ENCODE measurements around the gene PIH1D2.
A peak's percentile ranks its signal among the peaks of the same experiment; 100 is the strongest.
"Not testable (repeated sequence)": the region's sequence is repeated elsewhere in the genome, so short reads cannot be mapped to it uniquely, and the experiment has no call there.

Gene PIH1D2

GRCh38 chr11:112058103-112058502 is 15.7 kb downstream of the PIH1D2 start:
- no peak for DNase-seq (ENCODE audit: low read depth, low spot score)
- H3K27ac ChIP-seq, result no peak overlapping the region

GRCh38 chr11:112057170-112057569 is 16.6 kb downstream of the PIH1D2 start:
- DNase-seq (ENCODE audit: low read depth, low spot score), result no peak
- H3K27ac ChIP-seq, result no peak overlapping the region

DNA sequence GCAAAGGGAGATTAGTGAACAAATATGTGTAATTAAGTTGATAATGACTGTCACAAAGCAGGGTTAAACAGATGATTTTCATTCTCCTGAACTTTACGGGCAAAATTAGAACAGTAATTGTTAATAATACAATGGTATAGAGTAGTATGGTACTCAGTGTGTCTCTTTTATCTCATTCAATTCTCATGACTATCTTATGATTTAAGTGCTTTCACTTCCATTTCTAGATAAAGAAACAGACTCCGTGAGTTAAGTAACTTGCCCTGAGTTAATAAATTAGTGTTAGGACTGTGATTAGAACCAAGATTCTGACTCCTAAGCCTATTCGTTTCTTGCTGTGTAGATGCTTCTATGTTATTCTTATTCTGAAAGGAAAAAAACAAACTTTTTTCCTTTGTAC is 22.0 kb downstream of the PIH1D2 start:
- H3K27ac ChIP-seq, result no peak overlapping the region

DNA sequence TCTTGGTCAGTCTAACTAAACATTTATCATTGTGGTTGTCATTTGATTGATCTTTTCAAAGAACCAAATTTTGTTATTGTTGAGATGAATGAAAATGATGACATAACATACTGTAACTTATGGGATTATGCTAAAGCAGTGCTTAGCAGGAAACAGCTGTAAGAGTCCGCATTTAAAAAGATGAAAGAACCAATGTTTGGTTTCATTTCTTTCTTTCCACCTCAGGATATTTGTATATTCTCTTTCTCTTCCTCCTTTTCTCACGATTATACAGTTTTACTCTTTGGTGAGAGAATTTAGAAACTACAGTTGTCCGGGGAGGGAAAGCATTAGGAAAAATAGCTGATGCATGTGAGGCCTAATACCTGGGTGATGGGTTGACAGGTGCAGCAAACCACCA is 23.1 kb downstream of the PIH1D2 start:
- no peak for DNase-seq (ENCODE audit: low read depth, low spot score)
- no peak overlapping the region for H3K27ac ChIP-seq

More for the DNA sequence above, 22.0 kb downstream of the PIH1D2 start:
- DNase-seq (ENCODE audit: low read depth, low spot score), result no peak

- H3K27ac ChIP-seq, result no peak overlapping the region
- no peak for DNase-seq (ENCODE audit: low read depth, low spot score)
These were observed 24.0 kb downstream of the PIH1D2 start for GRCh38 chr11:112049777-112050176.

DNA sequence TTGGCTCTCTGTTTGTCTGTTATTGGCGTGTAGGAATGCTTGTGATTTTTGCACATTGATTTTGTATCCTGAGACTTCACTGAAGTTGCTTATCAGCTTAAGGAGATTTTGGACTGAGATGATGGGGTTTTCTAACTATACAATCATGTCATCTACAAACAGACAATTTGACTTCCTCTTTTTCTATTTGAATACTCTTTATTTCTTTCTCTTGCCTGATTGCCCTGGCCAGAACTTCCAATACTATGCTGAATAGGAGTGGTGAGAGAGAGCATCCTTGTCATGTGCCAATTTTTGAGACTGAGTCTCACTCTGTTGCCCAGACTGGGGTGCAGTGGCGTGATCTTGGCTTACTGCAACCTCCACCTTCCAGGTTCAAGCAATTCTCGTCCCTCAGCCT is 25.6 kb downstream of the PIH1D2 start:
- peak overlapping the region; percentile 38 for H3K27ac ChIP-seq
- not testable (repeated sequence) for DNase-seq (ENCODE audit: low read depth, low spot score)

DNA sequence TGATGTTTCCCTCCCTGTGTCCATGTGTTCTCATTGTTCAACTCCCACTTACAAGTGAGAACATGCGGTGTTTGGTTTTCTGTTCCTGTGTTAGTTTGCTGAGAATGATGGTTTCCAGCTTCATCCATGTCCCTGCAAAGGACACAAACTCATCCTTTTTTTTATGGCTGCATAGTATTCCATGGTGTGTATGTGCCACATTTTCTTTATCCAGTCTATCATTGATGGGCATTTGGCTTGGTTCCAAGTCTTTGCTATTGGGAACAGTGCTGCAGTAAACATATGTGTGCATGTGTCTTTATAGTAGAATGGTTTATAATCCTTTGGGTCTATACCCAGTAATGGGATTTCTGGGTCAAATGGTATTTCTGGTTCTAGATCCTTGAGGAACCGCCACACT is 27.2 kb downstream of the PIH1D2 start:
- DNase-seq (ENCODE audit: low read depth, low spot score), result not testable (repeated sequence)

GRCh38 chr11:112044961-112045360 is 28.9 kb downstream of the PIH1D2 start:
- H3K27ac ChIP-seq, result no peak overlapping the region
- DNase-seq (ENCODE audit: low read depth, low spot score), result no peak

More for the DNA sequence above, 27.2 kb downstream of the PIH1D2 start:
- H3K27ac ChIP-seq, result not testable (repeated sequence)

- no peak for DNase-seq (ENCODE audit: low read depth, low spot score)
- no peak overlapping the region for H3K27ac ChIP-seq
These were observed 30.9 kb downstream of the PIH1D2 start for GRCh38 chr11:112042961-112043304.

- peak overlapping the region; percentile 9 for H3K27ac ChIP-seq
- no peak for DNase-seq (ENCODE audit: low read depth, low spot score)
These were observed 31.5 kb downstream of the PIH1D2 start for GRCh38 chr11:112042161-112042960.

DNA sequence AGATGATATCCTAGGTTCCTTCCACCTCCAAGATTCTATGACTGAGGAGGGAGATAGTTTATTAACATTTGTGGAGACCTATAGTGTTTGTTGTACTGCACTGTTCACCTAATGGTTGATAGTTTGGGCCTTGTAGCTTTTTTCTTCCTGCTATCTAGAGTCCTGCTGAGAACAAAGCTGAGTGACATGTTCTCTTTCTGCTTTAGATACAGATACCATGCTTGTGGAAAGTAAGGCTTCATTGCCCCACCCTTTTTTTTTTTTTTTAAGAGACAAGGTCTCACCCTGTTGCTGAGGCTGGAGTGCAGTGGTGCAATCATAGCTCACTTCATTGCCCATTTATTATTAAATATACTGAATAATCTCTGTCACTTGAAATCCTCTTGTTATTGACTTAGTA is 36.3 kb downstream of the PIH1D2 start:
- DNase-seq (ENCODE audit: low read depth, low spot score), result no peak
- no peak overlapping the region for H3K27ac ChIP-seq

DNA sequence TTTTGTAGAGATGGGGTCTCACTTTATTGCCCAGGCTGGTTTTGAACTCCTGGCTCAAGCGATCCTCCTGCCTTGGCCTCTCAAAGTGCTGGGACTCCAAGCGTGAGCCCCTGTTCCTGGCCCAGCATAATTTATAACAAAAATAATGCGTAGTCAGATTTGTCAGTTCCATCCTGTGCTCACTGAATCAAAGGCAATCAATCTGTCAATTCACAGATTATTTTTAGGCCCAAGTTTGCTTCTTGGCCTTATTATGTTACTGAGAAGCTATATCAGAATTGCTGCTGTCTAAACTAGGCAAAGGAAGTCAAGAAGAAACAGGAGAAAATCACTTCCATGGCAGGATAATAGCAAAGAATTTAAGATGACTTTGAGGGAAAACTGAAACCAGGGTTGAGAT is 39.9 kb downstream of the PIH1D2 start:
- no peak for DNase-seq (ENCODE audit: low read depth, low spot score)
- no peak overlapping the region for H3K27ac ChIP-seq

- DNase-seq (ENCODE audit: low read depth, low spot score), result no peak
- no peak overlapping the region for H3K27ac ChIP-seq
These were observed 44.4 kb downstream of the PIH1D2 start for GRCh38 chr11:112029460-112029859.

DNA sequence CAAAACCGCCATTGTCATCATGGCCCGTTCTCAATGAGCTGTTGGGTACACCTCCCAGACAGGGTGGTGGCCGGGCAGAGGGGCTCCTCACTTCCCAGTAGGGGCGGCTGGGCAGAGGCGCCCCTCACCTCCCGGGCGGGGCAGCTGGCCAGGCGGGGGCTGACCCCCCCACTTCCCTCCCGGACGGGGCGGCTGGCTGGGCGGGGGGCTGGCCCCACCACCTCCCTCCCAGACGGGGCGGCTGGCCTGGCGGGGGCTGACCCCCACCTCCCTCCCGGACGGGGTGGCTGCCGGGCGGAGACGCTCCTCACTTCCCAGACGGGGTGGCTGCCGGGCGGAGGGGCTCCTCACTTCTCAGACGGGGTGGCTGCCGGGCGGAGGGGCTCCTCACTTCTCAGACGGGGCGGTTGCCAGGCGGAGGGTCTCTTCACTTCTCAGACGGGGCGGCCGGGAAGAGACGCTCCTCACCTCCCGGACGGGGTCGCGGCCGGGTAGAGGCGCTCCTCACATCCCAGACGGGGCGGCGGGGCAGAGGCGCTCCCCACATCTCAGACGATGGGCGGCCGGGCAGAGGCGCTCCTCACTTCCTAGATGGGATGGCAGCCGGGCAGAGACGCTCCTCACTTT is 46.9 kb downstream of the PIH1D2 start:
- not testable (repeated sequence) for H3K27ac ChIP-seq; DNase-seq (ENCODE audit: low read depth, low spot score)

- H3K27ac ChIP-seq, result peak overlapping the region; percentile 66
- DNase-seq (ENCODE audit: low read depth, low spot score), result no peak
These were observed 48.1 kb downstream of the PIH1D2 start for GRCh38 chr11:112025707-112026106.

DNA sequence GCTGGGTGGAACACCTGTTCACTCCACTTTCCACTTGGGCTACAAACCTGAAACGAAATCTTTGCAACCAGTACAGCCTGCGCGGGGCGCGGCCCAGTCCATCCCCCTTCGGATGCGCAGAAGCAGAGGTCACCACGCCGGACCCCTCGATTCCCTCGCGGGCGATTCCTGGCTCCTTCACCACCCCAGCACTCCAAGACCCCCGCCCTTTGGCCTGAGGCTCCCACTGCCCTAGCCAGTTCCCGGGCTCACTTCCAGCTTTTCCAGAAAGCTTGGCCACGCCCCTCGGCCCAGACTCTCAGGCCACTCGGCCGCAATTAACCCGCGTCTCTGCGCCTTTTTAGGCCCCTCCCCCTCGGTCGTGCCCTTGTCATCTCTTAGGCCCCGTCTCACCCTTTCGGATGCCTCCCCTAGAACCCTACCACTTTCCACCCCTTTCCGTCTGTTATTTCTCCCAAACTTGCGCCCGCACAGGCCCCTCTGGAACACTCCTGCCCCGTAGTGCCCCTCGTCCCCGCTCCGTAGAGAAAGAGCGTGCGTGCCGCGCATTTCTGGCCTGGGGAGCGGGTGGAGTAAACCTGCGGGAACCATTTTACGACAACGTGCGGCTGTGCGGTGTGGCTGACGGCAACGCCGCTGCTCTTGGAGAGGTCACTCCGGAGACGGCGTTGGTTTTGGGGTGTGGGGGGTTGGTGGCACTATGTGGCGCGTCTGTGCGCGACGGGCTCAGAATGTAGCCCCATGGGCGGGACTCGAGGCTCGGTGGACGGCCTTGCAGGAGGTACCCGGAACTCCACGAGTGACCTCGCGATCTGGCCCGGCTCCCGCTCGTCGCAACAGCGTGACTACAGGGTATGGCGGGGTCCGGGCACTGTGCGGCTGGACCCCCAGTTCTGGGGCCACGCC is 48.8 kb downstream of the PIH1D2 start, which contains the start of gene DLAT:
Gene DLAT, plus strand, starts transcription at position 636 of the 906 bp plus-strand sequence. Its CDS starts 65 bp downstream, at position 701.
- peak within 1 kb of the TSS; percentile 66 for H3K27ac ChIP-seq
- no peak for DNase-seq (ENCODE audit: low read depth, low spot score)

DNA sequence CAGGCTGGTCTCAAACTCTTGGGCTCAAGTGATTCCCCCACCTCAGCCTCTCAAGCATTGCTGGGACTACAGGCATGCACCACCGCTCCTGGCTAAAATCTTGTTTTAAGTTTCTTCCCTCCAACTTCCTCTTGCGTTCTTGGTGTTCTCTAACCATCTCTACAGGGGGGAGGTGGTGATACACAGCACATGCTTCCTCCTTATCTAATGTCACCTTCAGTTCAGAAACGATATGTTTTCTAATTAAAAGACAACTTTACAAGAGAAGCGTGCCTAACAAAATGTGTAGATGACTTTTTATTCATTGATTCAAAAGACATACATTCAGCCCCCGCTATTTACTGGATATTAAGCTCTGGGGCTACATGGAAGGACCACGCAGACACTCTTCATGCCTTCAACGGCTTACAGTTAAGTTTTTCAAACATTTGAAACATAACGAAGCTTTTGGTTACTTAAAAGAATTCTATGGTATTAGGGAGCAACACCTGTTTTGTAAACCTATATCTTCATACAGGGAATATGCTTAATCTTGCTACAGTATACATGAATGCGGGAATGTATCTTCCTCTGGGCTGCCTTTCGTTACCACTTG is 49.5 kb downstream of the PIH1D2 start:
- peak overlapping the region; percentile 66 for H3K27ac ChIP-seq
- no peak for DNase-seq (ENCODE audit: low read depth, low spot score)

DNA sequence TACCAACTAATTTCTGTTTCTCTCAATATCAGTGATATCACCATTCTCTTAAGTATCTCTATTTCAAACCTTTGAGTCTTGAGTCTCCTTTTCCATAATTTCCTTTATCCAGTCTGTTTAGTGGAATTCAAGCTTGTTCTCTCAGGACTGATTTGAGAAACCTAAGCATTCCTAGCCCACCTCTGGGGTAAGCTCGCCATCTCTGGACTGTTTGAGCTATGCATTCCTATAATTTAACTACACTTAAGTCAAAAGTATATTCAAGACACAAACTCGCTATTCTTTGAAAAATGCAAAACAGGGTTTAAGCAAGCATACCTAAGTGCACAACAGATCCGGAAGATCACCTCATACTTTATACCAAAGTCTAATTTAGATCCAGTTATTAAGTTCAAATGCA is 50.7 kb downstream of the PIH1D2 start:
- no peak overlapping the region for H3K27ac ChIP-seq
- DNase-seq (ENCODE audit: low read depth, low spot score), result no peak

DNA sequence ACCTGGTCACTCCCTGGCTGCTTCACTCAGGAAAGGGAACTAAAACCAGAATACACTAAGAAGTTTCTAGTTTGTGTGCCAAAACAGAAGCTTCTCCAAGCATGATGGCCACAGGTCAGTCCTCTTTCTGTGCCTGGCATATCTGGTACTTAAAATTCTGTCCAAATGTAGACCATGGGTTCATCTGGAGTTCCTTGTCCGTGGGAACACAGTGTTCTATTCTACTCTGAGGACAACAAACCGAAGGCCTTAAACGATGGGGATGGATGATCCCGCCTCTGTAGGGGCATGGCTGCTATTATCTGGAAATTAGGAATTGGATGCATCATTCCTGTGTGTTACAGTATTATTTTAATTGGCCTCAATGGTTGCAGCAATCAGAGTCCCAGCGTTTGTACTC is 54.8 kb downstream of the PIH1D2 start:
- DNase-seq (ENCODE audit: low read depth, low spot score), result no peak

More for the DNA sequence above, 54.8 kb downstream of the PIH1D2 start:
- no peak overlapping the region for H3K27ac ChIP-seq

All from epithelial cell of prostate (primary cell).